ENCODE results near the gene PSMB7. TPM values are rescaled to one million over a fixed set of nuclear protein-coding genes. Genes with fewer than 3 reads are reported as not detected.

The PSMB7 gene
- total RNA-seq, 4 donors from 2014 or later, result 265 to 438 (median 354) TPM

- Histone ChIP-seq H3K4me3 (no peak overlapping the region), H3K27ac (no peak overlapping the region), H3K27me3 (no peaks in the 10 kb centered on the region), H3K9me3 (no peaks in the 10 kb centered on the region), H3K36me3 (no peaks in the 10 kb centered on the region), H3K4me1 (peaks cover 29 to 30% of the 10 kb centered on the region in 2 donors)
- intact Hi-C loops (cut with DNase I; ENCODE audit: low total_unique reads) (no loop called here), in situ Hi-C loops (cut with MboI; ENCODE audit: low sequenced_read_pairs in 4 of 4) (no loop called here)
- TF ChIP-seq, protein P1, sequence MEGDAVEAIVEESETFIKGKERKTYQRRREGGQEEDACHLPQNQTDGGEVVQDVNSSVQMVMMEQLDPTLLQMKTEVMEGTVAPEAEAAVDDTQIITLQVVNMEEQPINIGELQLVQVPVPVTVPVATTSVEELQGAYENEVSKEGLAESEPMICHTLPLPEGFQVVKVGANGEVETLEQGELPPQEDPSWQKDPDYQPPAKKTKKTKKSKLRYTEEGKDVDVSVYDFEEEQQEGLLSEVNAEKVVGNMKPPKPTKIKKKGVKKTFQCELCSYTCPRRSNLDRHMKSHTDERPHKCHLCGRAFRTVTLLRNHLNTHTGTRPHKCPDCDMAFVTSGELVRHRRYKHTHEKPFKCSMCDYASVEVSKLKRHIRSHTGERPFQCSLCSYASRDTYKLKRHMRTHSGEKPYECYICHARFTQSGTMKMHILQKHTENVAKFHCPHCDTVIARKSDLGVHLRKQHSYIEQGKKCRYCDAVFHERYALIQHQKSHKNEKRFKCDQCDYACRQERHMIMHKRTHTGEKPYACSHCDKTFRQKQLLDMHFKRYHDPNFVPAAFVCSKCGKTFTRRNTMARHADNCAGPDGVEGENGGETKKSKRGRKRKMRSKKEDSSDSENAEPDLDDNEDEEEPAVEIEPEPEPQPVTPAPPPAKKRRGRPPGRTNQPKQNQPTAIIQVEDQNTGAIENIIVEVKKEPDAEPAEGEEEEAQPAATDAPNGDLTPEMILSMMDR (IDR thresholded peaks at IDR 0.05 in 4 of 5, conservative IDR thresholded peaks at IDR 0.05 in 1 of 5), result no peak
- TF ChIP-seq POLR2A (IDR thresholded peaks at IDR 0.05), result no peak
- DNase-seq, result no peak
- no peak for ATAC-seq
Measured at GRCh38 chr9:124363326-124364096, 51.7 kb downstream of the PSMB7 start.

- in situ Hi-C loops (cut with MboI; ENCODE audit: low sequenced_read_pairs in 4 of 4), result no loop called here
- TF ChIP-seq POLR2A (IDR thresholded peaks at IDR 0.05), result no peak
- TF ChIP-seq, protein P1 (IDR thresholded peaks at IDR 0.05 in 4 of 5, conservative IDR thresholded peaks at IDR 0.05 in 1 of 5), result no peak
- H3K27ac ChIP-seq, result no peak overlapping the region
- no peaks in the 10 kb centered on the region for H3K36me3 ChIP-seq
- H3K4me1 ChIP-seq, result peaks cover 29 to 39% of the 10 kb centered on the region in 2 donors
- no peaks in the 10 kb centered on the region for H3K27me3 ChIP-seq
- no peak for DNase-seq
- intact Hi-C loops (cut with DNase I; ENCODE audit: low total_unique reads), result no loop called here
- H3K9me3 ChIP-seq, result no peaks in the 10 kb centered on the region
- no peak overlapping the region for H3K4me3 ChIP-seq
- ATAC-seq, result no peak
Measured at GRCh38 chr9:124361128-124361527, 54.1 kb downstream of the PSMB7 start.

DNA sequence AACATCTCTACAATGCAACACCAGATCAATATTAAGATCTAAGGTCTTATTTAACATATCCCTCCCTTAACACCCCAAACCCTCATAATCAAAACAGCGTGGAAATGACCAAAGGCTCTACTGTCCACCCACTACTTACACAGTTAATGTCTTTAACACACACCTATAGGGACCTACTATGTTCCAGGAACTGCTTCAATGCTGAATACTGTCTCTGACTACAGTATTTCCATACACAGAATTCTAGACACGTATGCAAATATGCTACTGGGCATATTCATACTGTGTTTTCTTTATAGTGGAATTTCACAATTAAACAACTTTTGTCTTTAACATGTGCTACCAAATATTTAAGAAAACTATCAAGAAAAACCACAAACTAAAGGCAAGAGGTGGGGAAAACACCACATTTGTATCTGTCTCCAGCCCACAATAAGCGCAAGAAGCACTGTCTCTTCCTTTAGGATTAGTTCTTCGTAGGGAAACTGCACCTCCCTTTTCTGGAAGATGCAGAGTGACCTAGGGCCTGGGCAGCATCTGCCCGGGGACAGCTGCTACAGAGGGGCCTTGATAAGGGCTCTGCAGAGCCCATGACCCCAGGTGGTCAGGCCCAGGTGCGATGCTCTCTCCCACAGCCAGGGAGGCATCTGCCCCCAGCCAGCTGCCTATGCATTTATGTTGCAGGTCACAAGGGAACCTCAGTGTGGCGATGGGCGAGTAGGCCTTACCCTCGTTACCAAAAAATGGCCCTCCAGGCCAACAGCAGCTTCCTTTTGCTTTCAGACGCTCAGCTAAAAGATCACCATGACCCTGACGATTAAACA lies 55.2 kb downstream of the PSMB7 start:
- Histone ChIP-seq H3K27ac (no peak overlapping the region), H3K4me3 (no peak overlapping the region), H3K4me1 (peaks cover 29 to 39% of the 10 kb centered on the region in 2 donors), H3K9me3 (no peaks in the 10 kb centered on the region), H3K27me3 (no peaks in the 10 kb centered on the region), H3K36me3 (no peaks in the 10 kb centered on the region)
- ATAC-seq (no peak), DNase-seq (no peak)
- in situ Hi-C loops (cut with MboI; ENCODE audit: low sequenced_read_pairs in 4 of 4) (no loop called here), intact Hi-C loops (cut with DNase I; ENCODE audit: low total_unique reads) (no loop called here)
- TF ChIP-seq POLR2A (IDR thresholded peaks at IDR 0.05), result no peak
- TF ChIP-seq, protein P1 (IDR thresholded peaks at IDR 0.05 in 4 of 5, conservative IDR thresholded peaks at IDR 0.05 in 1 of 5), result no peak

- ATAC-seq (no peak), DNase-seq (no peak)
- peaks cover 29 to 39% of the 10 kb centered on the region in 2 donors for H3K4me1 ChIP-seq
- no peak for TF ChIP-seq POLR2A (IDR thresholded peaks at IDR 0.05)
- TF ChIP-seq, protein P1 (IDR thresholded peaks at IDR 0.05 in 4 of 5, conservative IDR thresholded peaks at IDR 0.05 in 1 of 5), result no peak
- intact Hi-C loops (cut with DNase I; ENCODE audit: low total_unique reads) (no loop called here), in situ Hi-C loops (cut with MboI; ENCODE audit: low sequenced_read_pairs in 4 of 4) (no loop called here)
- H3K36me3 ChIP-seq, result no peaks in the 10 kb centered on the region
- no peaks in the 10 kb centered on the region for H3K9me3 ChIP-seq
- no peak overlapping the region for H3K27ac ChIP-seq
- H3K27me3 ChIP-seq, result no peaks in the 10 kb centered on the region
- no peak overlapping the region for H3K4me3 ChIP-seq
Measured at GRCh38 chr9:124359426-124359825, 55.8 kb downstream of the PSMB7 start.

Data from gastrocnemius medialis (tissue), 4 donors.